Measurements from ENCODE around the gene SLC2A4RG. TPM values are rescaled to one million over a fixed set of nuclear protein-coding genes. Genes with fewer than 3 reads are reported as not detected.

Gene SLC2A4RG
- total RNA-seq, 1 experiment from 2014 or later, result 121 TPM

GRCh38 chr20:63748070-63748933 lies 8.7 kb downstream of the SLC2A4RG start:
- Histone ChIP-seq H3K4me3 (replicated peaks in 1 of 2; ENCODE audit: low read depth in 1 of 2, low read length in 2 of 2) (no peak overlapping the region), H3K9me2 (ENCODE audit: insufficient read depth) (no peaks in the 10 kb centered on the region), H3K4me1 (ENCODE audit: control insufficient read depth in 1 of 2, insufficient read depth in 2 of 2, low read length in 2 of 2) (no peaks in the 10 kb centered on the region), H4K20me1 (ENCODE audit: insufficient read depth) (no peaks in the 10 kb centered on the region), H3K9me3 (ENCODE audit: control insufficient read depth in 1 of 2, insufficient read depth in 1 of 2, low read depth in 1 of 2, low read length in 2 of 2) (no peaks in the 10 kb centered on the region), H3K79me2 (ENCODE audit: insufficient read depth, low read length) (no peaks in the 10 kb centered on the region), H3K36me3 (ENCODE audit: control insufficient read depth in 1 of 2, insufficient read depth in 2 of 2, low read length in 2 of 2) (peaks cover 0 to 5% of the 10 kb centered on the region in 2 experiments; a peak in 2 of 4 replicates), H3K27me3 (ENCODE audit: insufficient read depth, low read length) (no peaks in the 10 kb centered on the region), H3K27ac (ENCODE audit: low read depth, low read length) (no peak overlapping the region; the same call in 1 of the 2 replicates), H3K4me2 (ENCODE audit: low read length) (no peak overlapping the region), H3K9ac (ENCODE audit: low read length) (no peak overlapping the region), H2AFZ (ENCODE audit: low read depth, low read length, poor library complexity, severe bottlenecking) (no peak overlapping the region)
- RAD21 ChIA-PET (ENCODE audit: low non-redundant PET in 1 of 2, low total read pairs in 2 of 2, uncharacterized antibody in 2 of 2, unreplicated experiment in 2 of 2), result no interaction called here
- ATAC-seq (no peak), DNase-seq (ENCODE audit: low read depth, low spot score) (no peak)
- TF ChIP-seq TCF7L2 (IDR thresholded peaks at IDR 0.05; ENCODE audit: borderline replicate concordance, extremely low read depth, insufficient read depth, insufficient read length), result no peak
- TF ChIP-seq MAX (IDR thresholded peaks at IDR 0.05), result no peak
- TF ChIP-seq YY1 (IDR thresholded peaks at IDR 0.05; ENCODE audit: extremely low read depth, insufficient replicate concordance, low read depth, low read length), result no peak
- TF ChIP-seq CBX3 (IDR thresholded peaks at IDR 0.05; ENCODE audit: low read depth), result no peak
- no peak for TF ChIP-seq ZBTB33 (IDR thresholded peaks at IDR 0.05; ENCODE audit: extremely low read depth, insufficient replicate concordance, low read length)
- no peak for TF ChIP-seq SIN3A (IDR thresholded peaks at IDR 0.05; ENCODE audit: low read depth)
- TF ChIP-seq ZNF274 (IDR thresholded peaks at IDR 0.05; ENCODE audit: low read depth, low read length), result no peak
- no peak for TF ChIP-seq ZFX (IDR thresholded peaks at IDR 0.05)
- no peak for TF ChIP-seq REST (IDR thresholded peaks at IDR 0.05; ENCODE audit: low read depth)
- TF ChIP-seq SRF (IDR thresholded peaks at IDR 0.05; ENCODE audit: low read depth), result no peak
- TF ChIP-seq ATF3 (IDR thresholded peaks at IDR 0.05), result no peak
- no peak for TF ChIP-seq EGR1 (IDR thresholded peaks at IDR 0.05; ENCODE audit: low read depth)
- no peak for TF ChIP-seq CEBPB (IDR thresholded peaks at IDR 0.05; ENCODE audit: low read depth)
- TF ChIP-seq JUND (IDR thresholded peaks at IDR 0.05), result no peak
- TF ChIP-seq POLR2A (IDR thresholded peaks at IDR 0.05; ENCODE audit: borderline replicate concordance, extremely low read depth, insufficient read depth, insufficient read length), result no peak
- TF ChIP-seq EZH2 (IDR thresholded peaks at IDR 0.05), result no peak
- CTCF ChIA-PET, result no interaction called here
- POLR2A ChIA-PET, result no interaction called here
- intact Hi-C loops (cut with micrococcal nuclease), result no loop called here
- no TSS peak for BruUV-seq (replicated peaks)

All from HCT116 (cell line).